DOHH2 (cell line): ENCODE data around the gene CFAP46.

Source experiments
- H3F3A ChIP-seq: fragments of 200-600 bp; sonication (generic), shearing (Covaris generic); 2 replicates; pipeline ENCODE4 v1.6.0; 2016; ENCODE audit warnings: antibody characterized with exemption, mild to moderate bottlenecking; ENCODE audit not compliant: control insufficient read depth, insufficient read depth
- H3K27ac ChIP-seq: fragments of 200-600 bp; sonication (generic); 2 replicates; pipeline ENCODE4 v1.5.1; 2014; ENCODE audit warnings: low read depth, mild to moderate bottlenecking, low read length, moderate library complexity
- H3K27me3 ChIP-seq: fragments of 200-600 bp; sonication (generic); 2 replicates; pipeline ENCODE4 v1.6.1; 2014; ENCODE audit warnings: mild to moderate bottlenecking, low read length, mixed read lengths; ENCODE audit not compliant: control insufficient read depth
- H3K36me3 ChIP-seq: fragments of 200-600 bp; sonication (generic); 2 replicates; pipeline ENCODE4 v1.6.1; 2014; ENCODE audit warnings: mild to moderate bottlenecking, low read length, moderate library complexity, mixed read lengths; ENCODE audit not compliant: control insufficient read depth
- H3K4me1 ChIP-seq: fragments of 200-600 bp; sonication (generic); 2 replicates; pipeline ENCODE4 v1.6.1; 2014; ENCODE audit warnings: mild to moderate bottlenecking, low read length, mixed read lengths; ENCODE audit not compliant: control insufficient read depth
- H3K4me2 ChIP-seq: fragments of 200-600 bp; sonication (generic); 2 replicates; pipeline ENCODE4 v1.6.0; 2014; ENCODE audit warnings: mild to moderate bottlenecking, low read length, moderate library complexity
- H3K4me3 ChIP-seq: fragments of 200-600 bp; sonication (generic); 2 replicates; pipeline ENCODE4 v1.5.1; 2014; ENCODE audit warnings: mild to moderate bottlenecking, low read length, mixed read lengths
- H3K79me2 ChIP-seq: fragments of 200-600 bp; sonication (generic); 2 replicates; pipeline ENCODE4 v1.6.1; 2014; ENCODE audit warnings: mild to moderate bottlenecking, low read length, mixed read lengths; ENCODE audit not compliant: control insufficient read depth
- H3K9me2 ChIP-seq: fragments of 200-600 bp; sonication (generic); replicated peaks from 2 replicates; pipeline ENCODE4 v1.6.1; 2014; ENCODE audit warnings: mild to moderate bottlenecking, low read length, mixed read lengths; ENCODE audit not compliant: control insufficient read depth
- H3K9me3 ChIP-seq: fragments of 200-600 bp; sonication (generic); 2 replicates; pipeline ENCODE4 v1.6.1; 2014; ENCODE audit warnings: antibody characterized with exemption, low read length, mixed read lengths; ENCODE audit not compliant: control insufficient read depth, insufficient read depth
- H4K20me1 ChIP-seq: fragments of 200-600 bp; sonication (generic); 2 replicates; pipeline ENCODE4 v1.6.0; 2014; ENCODE audit warnings: low read depth, mild to moderate bottlenecking, antibody characterized with exemption, low read length, moderate library complexity; ENCODE audit not compliant: control insufficient read depth, insufficient read depth
- EZH2phosphoT487 ChIP-seq: fragments of 200-600 bp; sonication (generic); IDR thresholded peaks from 2 replicates; pipeline ENCODE4 v1.6.1; 2017; ENCODE audit warnings: borderline replicate concordance, mild to moderate bottlenecking, antibody characterized with exemption, low read length, moderate library complexity, mixed read lengths
- TF ChIP-seq, protein P1 (sequence below): fragments of 200-600 bp; sonication (generic); IDR thresholded peaks from one replicate; pipeline ENCODE4 v1.5.1; 2014; ENCODE audit warnings: antibody characterized with exemption, mild to moderate bottlenecking, low read depth, low read length; ENCODE audit not compliant: poor library complexity, severe bottlenecking

CFAP46 gene

DNA sequence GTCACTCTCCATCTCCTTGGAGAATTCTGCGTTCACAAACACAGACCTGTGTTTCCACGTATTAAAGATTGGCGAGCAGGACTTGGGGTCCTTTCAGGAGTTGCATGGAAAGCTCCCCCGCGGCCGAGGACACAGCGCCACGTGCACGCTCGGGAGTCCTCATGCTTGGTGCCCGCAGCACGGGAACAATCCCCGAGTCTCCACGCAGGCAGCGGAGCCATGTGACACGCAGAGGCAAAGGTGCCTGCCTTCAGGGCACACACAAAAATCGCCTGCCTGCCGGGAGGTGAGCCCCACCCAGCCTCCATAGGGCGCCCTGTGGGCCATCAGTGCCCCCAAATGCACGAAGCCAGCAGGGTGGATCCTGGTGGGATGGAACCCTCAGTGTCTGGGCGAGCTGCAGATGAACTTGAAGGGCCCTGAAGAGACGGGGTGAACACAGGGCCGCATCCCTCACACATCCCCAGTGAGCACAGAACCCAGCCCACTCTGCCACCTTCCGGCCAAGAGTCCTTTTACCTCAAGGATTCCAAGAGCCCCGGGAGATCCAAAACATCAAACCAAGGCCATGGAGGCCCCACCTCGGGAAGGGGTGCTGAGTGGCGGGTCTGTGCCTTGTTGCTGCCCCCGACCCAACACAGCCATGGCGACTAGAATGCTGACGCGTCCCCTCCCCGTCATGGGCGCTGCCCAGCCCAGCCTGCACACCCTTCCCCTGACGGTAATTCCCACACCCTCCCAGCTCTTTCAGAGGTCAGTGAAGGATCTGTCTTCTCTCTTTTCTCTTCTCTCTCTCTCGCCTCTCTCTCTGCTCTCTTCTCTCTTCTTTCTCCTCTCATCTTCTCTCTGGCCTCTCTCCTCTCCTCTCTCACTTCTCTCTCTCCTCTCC is 55.9 kb downstream of the CFAP46 start:
- no peak overlapping the region for H3K4me3 ChIP-seq
- no peaks in the 10 kb centered on the region for H3F3A ChIP-seq
- no peak overlapping the region for H3K27ac ChIP-seq
- no peaks in the 10 kb centered on the region for H3K9me2 ChIP-seq
- no peaks in the 10 kb centered on the region for H3K27me3 ChIP-seq
- H3K4me2 ChIP-seq: no peak overlapping the region
- no peaks in the 10 kb centered on the region for H3K79me2 ChIP-seq
- H4K20me1 ChIP-seq: no peaks in the 10 kb centered on the region
- no peaks in the 10 kb centered on the region; the same call in 1 of the 2 replicates for H3K9me3 ChIP-seq
- H3K4me1 ChIP-seq: no peaks in the 10 kb centered on the region
- H3K36me3 ChIP-seq: no peaks in the 10 kb centered on the region
- TF ChIP-seq, protein P1, sequence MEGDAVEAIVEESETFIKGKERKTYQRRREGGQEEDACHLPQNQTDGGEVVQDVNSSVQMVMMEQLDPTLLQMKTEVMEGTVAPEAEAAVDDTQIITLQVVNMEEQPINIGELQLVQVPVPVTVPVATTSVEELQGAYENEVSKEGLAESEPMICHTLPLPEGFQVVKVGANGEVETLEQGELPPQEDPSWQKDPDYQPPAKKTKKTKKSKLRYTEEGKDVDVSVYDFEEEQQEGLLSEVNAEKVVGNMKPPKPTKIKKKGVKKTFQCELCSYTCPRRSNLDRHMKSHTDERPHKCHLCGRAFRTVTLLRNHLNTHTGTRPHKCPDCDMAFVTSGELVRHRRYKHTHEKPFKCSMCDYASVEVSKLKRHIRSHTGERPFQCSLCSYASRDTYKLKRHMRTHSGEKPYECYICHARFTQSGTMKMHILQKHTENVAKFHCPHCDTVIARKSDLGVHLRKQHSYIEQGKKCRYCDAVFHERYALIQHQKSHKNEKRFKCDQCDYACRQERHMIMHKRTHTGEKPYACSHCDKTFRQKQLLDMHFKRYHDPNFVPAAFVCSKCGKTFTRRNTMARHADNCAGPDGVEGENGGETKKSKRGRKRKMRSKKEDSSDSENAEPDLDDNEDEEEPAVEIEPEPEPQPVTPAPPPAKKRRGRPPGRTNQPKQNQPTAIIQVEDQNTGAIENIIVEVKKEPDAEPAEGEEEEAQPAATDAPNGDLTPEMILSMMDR: no peak
- TF ChIP-seq EZH2phosphoT487: no peak

DNA sequence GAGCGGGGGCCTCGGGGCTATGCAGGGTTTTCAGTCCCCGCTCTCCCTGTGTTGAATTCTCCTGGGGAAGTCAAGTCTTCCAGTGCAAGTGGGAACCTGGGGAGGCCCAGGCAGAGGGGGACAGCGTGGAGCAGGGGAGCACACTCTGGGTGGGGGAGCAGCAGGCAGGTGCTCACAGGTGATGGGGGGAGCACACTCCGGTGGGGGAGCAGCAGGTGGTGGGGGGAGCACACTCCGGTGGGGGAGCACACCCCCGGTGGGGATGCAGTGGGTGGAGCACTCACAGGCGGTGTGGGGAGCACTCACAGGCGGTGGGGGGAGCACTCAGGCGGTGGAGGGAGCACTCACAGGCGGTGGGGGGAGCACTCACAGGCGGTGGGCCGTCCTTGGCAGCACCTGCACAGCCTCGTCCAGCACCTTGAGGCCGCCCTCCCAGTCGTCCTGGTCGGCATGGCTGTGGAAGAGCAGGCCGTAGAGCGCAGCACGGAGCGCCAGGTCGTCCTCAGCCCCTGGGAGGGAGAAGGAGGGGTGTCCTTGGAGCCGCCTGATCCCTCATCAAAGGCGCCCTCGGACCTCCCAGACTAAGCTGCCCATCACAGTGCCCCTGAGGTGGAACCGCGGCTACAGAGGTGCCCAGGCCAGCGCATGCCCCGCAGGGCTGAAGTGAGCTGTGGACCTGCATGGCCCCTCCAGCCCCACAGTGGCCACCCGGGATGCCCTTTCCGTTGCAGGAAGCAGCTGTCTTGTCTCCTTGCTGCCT is 56.7 kb downstream of the CFAP46 start:
- Histone ChIP-seq H3F3A (no peaks in the 10 kb centered on the region), H3K36me3 (no peaks in the 10 kb centered on the region), H3K9me2 (no peaks in the 10 kb centered on the region), H4K20me1 (no peaks in the 10 kb centered on the region), H3K4me3 (no peak overlapping the region), H3K79me2 (no peaks in the 10 kb centered on the region), H3K27me3 (no peaks in the 10 kb centered on the region), H3K27ac (no peak overlapping the region), H3K4me2 (no peak overlapping the region), H3K4me1 (no peaks in the 10 kb centered on the region), H3K9me3 (no peaks in the 10 kb centered on the region)
- TF ChIP-seq EZH2phosphoT487: no peak
- TF ChIP-seq, protein P1: no peak

DNA sequence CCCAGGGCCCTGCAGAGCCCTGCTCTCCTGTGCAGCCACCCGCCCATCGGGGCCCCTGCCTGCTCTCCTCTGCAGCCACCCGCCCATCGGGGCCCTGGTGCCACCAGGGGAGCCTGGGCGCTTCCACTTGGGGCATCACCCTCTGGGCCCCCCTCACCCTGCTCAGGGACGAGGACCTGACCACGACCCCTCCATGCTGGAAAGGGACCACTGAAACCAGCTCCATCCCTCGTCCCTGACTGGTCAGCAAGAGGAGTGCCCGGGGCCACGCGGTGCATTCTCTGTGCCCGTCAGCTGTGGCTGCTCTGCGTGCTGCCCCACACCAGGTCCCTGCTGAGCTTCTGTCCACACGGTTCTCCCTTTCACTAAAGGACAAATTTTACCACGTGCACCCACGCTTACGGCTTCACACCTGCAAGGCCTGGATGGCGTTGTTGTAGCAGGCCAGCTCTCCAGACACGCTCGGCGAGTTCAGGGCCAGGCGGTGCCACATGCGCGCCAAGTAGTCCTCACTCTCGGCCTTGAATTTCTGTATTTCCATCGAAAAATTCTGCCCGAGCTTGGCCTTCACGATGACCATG is 57.6 kb downstream of the CFAP46 start:
- no peaks in the 10 kb centered on the region for H3K9me3 ChIP-seq
- no peaks in the 10 kb centered on the region for H3K27me3 ChIP-seq
- no peaks in the 10 kb centered on the region for H3K4me1 ChIP-seq
- TF ChIP-seq, protein P1: no peak
- TF ChIP-seq EZH2phosphoT487: no peak
- H3K9me2 ChIP-seq: no peaks in the 10 kb centered on the region
- H3K36me3 ChIP-seq: no peaks in the 10 kb centered on the region
- H3K4me2 ChIP-seq: no peak overlapping the region
- H3K79me2 ChIP-seq: no peaks in the 10 kb centered on the region
- no peaks in the 10 kb centered on the region for H3F3A ChIP-seq
- H3K27ac ChIP-seq: no peak overlapping the region
- no peak overlapping the region for H3K4me3 ChIP-seq
- H4K20me1 ChIP-seq: no peaks in the 10 kb centered on the region
